GM13977 (cell line): Measurements from ENCODE around the gene BCAS3.

Source experiments
- DNase-seq: peaks from one replicate; pipeline ENCODE4 v3.0.0; 2012; ENCODE audit warnings: low spot score
- in situ Hi-C: fragments of 300-500 bp; cut with MboI; formaldehyde crosslinking; loops from one replicate; pipeline ENCODE4 v1.12.0; 2022; ENCODE audit warnings: low sequenced_read_pairs, low pct_unique_long_range_greater_than_20kb, mixed read lengths, inconsistent platforms; ENCODE audit not compliant: unreplicated experiment
- TF ChIP-seq, protein P1 (sequence below): IDR thresholded peaks from 2 replicates; pipeline ENCODE4 v1.5.1; 2012; ENCODE audit warnings: mild to moderate bottlenecking, control low read depth; ENCODE audit not compliant: insufficient read depth; ENCODE audit errors: extremely low read depth, missing control alignments

Gene BCAS3

DNA sequence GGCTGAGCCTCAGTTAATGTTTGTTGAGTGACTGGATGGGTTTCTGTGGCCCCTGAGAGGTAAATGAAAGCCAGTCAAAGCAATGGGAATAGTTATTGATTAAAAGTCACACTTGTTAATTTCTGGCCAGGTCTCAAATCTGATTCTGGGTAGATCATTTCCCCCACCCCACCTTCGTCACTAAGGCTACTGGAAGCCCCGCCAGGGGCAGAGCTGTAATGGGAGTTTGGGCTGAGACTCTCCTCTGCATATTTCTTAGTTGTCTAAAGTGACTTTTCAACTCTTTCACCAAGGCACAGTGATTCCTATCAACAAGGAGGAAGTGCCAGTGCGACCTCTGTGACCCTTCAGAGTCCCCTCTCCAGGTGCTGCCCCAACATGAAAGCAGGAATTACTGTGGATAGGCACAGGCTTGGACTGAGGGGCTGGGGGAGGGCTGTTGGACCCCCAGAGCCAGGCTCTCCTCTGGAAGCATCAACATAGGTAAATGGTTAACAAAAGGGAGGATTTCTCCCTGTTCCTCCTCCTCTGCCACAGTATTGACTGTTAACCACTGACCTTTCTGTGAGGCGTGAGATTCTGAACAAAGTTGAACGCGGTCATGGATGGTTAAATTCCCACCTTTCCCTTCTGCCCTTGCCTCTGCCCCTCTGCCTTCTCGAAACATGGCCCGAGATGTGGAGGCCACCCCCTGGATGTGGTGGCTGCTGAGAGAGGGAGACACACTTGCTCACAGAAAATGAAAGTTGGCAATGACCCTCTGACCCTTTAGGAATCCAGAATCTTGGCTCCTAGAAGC, 701.2 kb downstream of the BCAS3 start:
- TF ChIP-seq, protein P1, sequence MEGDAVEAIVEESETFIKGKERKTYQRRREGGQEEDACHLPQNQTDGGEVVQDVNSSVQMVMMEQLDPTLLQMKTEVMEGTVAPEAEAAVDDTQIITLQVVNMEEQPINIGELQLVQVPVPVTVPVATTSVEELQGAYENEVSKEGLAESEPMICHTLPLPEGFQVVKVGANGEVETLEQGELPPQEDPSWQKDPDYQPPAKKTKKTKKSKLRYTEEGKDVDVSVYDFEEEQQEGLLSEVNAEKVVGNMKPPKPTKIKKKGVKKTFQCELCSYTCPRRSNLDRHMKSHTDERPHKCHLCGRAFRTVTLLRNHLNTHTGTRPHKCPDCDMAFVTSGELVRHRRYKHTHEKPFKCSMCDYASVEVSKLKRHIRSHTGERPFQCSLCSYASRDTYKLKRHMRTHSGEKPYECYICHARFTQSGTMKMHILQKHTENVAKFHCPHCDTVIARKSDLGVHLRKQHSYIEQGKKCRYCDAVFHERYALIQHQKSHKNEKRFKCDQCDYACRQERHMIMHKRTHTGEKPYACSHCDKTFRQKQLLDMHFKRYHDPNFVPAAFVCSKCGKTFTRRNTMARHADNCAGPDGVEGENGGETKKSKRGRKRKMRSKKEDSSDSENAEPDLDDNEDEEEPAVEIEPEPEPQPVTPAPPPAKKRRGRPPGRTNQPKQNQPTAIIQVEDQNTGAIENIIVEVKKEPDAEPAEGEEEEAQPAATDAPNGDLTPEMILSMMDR: no peak
- no peak for DNase-seq
- in situ Hi-C loops: no loop called here

DNA sequence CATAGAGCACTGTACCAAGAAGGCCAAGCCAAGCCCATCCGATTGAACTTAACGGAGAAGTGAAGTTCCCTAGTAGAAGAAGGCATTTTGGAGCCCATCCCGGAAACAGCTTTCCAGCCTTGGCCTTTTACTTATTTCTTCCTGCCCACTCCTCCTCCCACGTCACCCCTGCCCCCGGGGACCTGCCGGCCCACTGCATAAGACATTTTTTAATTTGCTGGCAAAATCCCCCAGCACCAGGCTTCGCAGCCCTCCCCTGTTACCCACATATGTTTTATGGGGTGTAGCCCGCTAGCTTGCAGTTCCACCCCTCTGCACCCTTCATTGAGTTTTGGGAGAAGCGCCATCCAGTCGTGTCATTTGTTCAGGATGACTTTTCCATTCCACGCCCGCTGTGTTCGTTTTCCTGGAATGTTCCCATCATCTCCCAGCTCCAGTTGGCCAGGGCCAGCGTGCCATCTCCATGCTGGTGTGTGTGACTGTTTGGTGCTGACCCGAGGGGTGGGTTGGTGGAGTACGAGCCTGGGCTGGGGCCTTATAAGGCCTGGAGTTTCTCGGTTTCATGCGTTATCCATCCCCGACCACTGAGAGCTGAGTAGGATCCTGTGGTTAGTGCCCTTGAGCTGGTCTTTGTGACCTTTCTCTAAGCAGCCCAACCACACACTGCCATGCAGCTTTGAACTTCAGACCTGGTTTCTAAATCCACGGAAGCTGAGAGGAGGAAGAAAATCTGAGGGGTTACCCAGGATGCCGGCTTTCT, 702.0 kb downstream of the BCAS3 start:
- no peak for DNase-seq
- TF ChIP-seq, protein P1: no peak
- in situ Hi-C loops: loop anchor here (10.0 kb wide), 1 partner anchor 395 kb away; no protein-coding TSS in a partner anchor

DNA sequence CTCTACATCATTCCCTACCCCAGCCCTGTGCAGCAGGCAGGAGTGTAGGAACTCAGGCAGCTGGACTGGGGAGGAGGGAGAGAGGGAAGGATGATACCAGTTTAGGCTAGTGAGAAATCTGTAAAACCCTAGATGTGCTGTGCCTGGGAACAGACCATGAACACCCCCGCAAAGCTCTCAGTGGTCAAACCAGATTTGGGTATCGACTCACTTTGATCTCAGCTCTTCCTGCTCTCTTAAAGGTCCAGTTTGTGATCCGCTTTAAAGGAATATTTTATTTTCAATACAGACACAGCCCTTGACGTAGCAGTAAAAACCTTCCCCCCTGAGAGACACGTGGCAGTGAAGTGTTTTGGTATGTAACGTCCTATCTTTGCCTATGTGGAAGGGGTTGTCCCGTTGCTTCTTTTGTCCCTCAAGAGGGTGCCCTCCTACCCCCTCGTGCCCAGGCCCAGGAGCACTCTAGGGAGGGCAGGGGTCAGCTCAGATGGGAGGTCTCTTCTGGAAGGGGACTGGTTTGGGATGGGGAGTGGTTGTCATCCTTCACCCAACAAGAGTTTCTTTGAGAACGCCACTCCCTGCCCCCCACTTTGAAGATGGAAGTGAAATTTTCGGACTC, 702.7 kb downstream of the BCAS3 start:
- TF ChIP-seq, protein P1: no peak
- in situ Hi-C loops: loop anchor here (10.0 kb wide), 1 partner anchor 396 kb away; no protein-coding TSS in a partner anchor
- DNase-seq: no peak

DNA sequence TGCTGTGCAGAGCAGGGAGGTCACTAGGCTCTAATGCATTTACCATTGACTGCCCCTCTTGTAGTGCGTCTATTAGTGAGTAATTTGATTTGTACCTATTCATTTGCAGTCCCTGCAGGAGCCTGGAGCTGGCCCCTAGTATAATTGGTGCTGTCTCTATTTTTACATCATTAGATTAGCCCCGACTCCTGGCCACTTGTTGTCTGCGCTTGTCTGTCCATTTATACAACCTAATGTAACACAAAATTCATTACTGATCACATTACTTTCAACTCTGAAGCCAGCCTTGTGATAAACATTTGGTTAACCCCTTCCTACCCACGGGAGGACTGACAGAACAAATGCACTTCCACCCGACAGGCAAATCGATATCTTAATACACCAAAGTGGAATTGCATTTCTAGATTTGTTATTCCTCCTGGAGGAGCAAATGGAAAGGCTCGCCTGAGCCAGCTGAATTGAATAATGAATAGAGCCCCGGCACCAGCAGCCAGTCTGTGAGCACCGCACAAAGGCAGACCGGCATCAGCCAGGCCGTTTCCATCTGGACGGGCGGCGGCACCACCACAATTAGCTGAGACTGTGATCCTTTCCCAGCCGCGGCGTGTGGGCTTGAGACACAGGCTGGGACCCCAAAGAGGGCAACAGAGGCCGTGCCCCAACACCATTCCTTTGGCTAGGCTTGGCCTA, 703.3 kb downstream of the BCAS3 start:
- in situ Hi-C loops: loop anchor here (10.0 kb wide), 1 partner anchor 396 kb away; no protein-coding TSS in a partner anchor
- TF ChIP-seq, protein P1: no peak
- DNase-seq: no peak

DNA sequence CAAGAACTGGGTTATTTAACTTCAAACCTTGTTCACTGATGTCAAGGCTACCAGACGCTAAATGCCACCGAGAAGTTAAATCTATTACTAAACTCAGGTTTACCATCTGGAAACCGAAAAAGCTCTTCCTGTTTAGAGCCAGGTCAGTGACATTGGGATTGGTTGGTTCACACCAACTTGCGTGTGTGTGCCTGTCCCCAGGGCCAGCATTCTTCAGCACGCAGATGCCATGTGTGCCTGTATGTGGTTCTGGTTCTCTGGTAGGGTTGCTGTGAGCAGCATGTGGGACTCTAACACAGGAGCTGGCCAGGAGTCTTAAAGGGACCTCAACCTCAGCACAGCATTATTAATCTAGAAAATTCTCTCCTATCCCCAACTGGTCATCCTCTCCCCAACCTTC, 703.9 kb downstream of the BCAS3 start:
- DNase-seq: no peak
- in situ Hi-C loops: loop anchor here (10.0 kb wide), 1 partner anchor 397 kb away; no protein-coding TSS in a partner anchor
- TF ChIP-seq, protein P1: no peak
